Stimulated activated CD4-positive, alpha-beta T cell treated with anti-CD3 and anti-CD28 coated beads, Interleukin-4, amount 100 ng/mL, for 48 hours (primary cell): ENCODE data around the gene MTRFR.
"Not testable (repeated sequence)": the region's sequence is repeated elsewhere in the genome, so short reads cannot be mapped to it uniquely, and the experiment has no call there.

Experiments
- DNase-seq, 2 donors: peaks; one replicate each; pipeline ENCODE4 v3.0.0-alpha.2; 2020; ENCODE audit warnings: low read depth in 2 of 2

MTRFR gene

GRCh38 chr12:123232807-123233504 lies at the start of gene MTRFR, which contains the start of gene MPHOSPH9:
TSS of gene MTRFR (plus strand) at chr12:123233436. CDS start at chr12:123253675, 20,239 bp downstream.
TSS of gene MPHOSPH9 (minus strand) at chr12:123233141. CDS start at chr12:123230364, 2,777 bp downstream.
- peak; percentile 95 to 98 for DNase-seq

DNA sequence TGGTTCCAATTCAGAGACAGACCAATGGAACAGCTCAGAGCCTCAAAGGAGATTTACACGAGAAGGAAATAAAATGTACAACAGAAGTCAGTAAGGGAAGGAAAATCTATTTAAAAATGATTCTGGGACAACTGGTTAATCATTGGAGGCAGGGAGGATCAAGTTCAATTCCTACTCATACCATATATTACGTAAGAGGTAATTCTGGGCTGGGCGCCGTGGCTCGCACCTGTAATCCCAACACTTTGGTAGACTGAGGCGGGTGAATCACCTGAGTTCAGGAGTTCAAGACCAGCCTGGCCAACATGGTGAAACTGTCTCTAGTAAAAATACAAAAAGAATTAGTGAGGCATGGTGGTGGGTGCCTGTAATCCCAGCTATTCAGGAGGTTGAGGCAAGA lies 45.6 kb upstream of the MTRFR start:
- no peak for DNase-seq

DNA sequence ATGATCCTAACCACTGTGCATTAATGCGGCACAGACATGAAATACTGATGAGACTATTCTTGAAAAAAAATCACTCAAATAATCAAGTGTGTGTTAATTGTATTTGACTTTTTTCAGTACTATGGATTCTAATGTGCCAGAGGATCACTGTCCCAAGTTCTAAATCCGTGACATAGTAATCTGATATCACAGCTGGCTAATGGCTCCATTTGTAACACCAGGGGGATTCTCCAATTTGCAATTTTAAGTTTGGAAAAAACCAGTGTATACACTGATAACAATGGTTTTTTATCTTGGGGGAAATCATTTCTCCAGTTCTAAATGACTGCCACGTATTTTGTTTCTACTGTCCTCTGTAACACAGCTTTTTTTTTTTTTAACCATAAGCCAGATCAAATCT lies 33.3 kb upstream of the MTRFR start:
- DNase-seq, result no peak

- DNase-seq, result peak in 1 of 2 donors; percentile 2
Observed at GRCh38 chr12:123200414-123200813, 32.8 kb upstream of the MTRFR start.

DNA sequence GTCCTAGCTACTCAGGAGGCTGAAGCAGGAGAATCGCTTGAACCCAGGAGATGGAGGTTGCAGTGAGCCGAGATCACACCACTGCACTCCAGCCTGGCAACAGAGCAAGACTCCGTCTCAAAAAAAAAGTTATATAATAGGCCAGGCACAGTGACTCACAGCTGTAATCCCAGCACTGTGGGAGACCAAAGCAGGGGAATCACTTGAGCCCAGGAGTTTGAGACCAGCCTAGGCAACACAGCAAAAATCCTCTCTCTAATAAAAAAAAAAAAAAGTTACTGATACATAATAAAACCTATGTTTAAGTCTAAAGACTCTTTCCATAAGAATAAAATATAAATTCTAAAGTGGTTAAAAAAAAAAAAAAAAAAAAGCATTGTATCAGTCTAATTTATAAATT lies 26.4 kb upstream of the MTRFR start:
- not testable (repeated sequence) for DNase-seq

DNA sequence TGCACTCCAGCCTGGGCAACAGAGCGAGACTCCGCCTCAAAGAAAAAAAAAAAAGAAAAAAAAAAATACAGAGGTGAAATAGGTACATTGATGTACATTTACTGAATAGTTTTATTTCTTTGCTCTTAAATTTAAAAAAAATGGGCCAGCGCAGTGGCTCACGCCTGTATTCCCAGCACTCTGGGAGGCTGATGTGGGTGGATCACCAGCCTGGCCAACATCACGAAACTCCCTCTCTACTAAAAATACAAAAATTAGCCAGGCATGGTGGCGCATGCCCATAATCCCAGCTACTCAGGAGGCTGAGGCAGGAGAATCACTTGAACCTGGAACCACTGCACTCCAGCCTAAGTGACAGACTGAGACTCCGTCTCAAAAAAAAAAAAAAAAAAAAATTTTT lies 25.4 kb upstream of the MTRFR start:
- not testable (repeated sequence) for DNase-seq

DNA sequence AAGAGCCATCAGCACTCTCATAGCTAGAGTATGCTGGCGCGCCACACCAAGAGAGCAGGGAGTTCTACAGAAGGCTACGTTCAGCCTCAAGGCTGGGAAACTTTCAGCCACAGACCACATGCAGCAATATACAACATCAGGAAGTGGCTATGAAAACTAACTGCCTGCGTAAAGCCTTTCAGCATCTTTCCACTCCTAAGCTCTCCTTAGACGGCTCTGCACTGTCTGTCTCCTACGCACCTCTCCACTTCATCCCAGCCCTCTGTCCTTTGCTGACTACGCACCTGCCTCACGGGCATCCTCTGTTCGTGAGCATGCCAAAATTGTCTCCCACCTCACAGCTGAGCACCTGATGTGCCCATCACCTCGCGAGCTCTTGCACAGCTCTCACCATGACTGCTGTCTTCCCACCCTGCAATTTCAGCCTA lies 10.0 kb upstream of the MTRFR start:
- DNase-seq, result peak; percentile 33 to 45

- DNase-seq, result no peak
Observed at GRCh38 chr12:123225443-123225842, 7.8 kb upstream of the MTRFR start.

GRCh38 chr12:123227581-123228258 lies 5.5 kb upstream of the MTRFR start:
- DNase-seq, result no peak

DNA sequence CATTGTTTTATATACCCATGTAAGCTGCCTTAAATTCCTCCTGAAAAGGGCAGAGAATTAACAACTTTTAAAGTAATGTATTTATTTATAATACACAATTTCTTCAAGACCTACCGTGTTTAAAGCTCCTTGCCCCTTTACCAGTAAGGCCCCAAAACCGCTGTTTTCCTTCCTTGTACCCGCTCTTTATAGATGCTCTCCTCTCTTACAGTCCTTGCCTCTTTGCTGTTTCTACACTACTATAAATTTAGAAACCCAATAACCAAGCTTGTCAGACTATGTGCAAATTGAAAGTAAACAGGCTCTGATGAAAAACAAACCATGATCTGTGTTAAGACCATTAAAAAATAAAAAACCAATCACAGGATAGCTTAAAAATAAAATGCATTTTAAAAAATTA lies 4.2 kb upstream of the MTRFR start:
- no peak for DNase-seq

- DNase-seq, result no peak
Observed at GRCh38 chr12:123231931-123232330, 1.3 kb upstream of the MTRFR start.

DNA sequence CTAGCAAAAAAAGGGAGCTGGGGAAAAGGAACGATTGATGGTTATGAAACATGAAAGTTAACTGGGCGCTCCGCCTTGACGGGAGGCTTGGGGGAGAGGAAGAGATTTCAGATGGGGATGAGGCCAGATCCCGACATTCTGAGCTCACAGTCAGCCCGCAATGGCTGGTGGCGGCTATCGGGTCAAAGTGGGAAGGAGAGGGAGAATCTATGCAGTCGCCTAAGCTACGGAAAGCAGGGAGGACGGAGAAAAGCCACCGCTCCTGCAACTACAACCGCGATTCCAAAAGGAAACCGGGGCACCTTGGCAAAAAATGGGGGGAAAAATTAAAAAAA lies 797 bp upstream of the MTRFR start:
- DNase-seq, result no peak

DNA sequence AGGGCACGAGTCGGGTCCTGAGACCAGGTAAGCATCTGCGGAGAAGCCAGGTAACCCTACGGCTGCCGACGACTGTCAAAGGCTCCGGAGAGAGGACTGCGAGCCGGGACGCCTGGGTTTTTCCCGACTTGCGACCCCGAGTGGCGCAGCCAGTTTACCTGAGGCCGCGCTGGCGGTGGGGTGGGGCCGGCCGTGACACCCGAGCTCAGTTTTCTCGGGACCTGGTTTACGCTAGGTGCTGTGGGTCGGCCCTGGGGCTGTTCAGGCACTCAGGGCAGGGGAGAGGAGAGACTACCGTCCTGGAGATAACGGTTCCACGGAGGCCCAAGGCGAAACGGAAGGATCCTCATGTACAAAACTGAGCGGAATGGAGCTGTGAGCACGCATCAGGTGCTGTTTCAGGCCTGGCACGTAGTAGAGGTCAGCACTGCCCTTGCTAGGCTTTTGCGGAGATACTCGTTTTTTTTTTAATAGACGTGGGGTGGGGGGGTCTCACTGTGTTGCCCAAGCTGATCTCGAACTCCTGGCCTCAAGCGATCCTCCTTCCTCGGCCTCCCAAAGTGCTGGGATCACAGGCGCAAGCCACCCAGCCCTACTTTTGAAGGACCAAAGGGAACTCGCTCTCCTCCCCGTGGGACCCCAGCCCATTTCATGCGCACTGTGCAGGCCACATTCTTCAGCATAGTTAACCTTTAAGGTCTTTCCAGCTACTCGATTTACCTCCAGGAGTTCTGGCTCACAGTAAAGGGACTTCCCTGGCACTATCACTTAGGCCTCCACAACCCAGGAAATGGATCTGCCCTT lies 471 bp downstream of the MTRFR start:
- DNase-seq, result no peak

DNA sequence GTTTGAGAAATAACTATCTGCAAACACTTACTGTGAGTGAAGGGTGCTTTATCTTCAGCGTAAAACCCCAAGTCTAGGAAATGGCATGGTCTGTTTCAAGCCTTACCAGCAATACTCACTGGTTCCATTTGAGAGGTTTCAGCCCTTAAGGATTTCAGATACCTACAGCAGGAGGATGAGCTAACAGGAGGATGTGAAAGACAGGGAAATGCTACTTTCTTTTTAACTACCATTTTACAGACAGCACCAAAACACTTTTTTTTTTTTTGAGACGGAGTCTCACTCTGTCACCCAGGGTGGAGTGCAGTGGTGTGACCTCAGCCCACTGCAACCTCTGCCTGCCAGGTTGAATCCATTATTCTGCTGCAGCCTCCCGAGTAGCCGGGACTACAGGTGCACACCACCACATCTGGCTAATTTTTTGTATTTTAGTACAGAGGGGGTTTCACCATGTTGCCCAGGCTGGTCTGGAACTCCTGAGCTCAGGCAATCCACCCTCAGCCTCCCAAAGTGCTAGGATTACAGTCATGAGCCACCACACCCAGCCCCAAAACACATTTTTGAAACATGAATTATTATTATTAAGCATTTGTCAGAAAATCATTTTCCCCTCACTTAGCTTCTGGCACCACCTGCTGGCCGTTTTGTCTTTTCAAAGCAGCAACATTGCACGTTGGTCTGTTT lies 4.6 kb downstream of the MTRFR start:
- peak; percentile 60 to 70 for DNase-seq

GRCh38 chr12:123238330-123238682 lies 5.1 kb downstream of the MTRFR start:
- DNase-seq, result no peak

- no peak for DNase-seq
Observed at GRCh38 chr12:123238961-123239360, 5.7 kb downstream of the MTRFR start.

DNA sequence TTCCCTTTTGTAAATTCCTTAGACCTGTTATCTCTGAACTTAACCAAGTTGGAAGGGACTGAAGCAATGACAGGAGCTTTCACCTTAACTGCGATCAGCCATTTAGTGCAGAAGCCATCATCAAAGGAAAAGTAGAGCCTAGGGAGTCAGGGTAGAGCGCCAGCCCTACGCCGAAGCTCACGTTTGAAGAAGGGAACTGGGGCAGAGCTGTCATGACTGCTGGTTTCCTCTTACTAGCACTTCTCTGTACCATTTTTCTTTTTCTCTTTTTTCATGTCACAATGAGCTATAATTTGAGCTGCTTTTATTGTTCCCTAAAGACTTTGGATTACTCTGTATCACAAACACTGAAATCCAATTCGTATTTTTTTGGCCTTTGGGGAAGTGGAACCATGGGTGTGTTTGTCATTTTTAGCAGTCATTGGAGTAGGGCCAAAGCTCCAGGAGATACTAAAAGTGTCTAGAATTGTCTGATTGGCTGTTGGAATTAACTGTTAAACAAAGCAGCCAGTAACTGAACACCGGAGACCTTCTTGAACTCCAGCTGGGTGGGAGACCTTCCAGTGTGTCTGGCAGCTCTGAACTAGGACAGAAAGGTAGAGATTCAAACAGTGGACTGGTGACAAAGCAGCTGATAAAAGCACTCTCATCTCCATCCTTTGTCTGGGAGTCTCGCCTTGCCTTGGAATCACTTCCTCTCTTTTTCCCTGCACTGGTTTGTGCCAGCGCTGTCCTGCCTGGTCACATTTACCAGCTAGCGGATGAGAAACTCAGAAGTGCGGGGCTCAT lies 9.1 kb downstream of the MTRFR start:
- no peak for DNase-seq

- DNase-seq, result no peak
Observed at GRCh38 chr12:123243671-123244262, 10.5 kb downstream of the MTRFR start.

DNA sequence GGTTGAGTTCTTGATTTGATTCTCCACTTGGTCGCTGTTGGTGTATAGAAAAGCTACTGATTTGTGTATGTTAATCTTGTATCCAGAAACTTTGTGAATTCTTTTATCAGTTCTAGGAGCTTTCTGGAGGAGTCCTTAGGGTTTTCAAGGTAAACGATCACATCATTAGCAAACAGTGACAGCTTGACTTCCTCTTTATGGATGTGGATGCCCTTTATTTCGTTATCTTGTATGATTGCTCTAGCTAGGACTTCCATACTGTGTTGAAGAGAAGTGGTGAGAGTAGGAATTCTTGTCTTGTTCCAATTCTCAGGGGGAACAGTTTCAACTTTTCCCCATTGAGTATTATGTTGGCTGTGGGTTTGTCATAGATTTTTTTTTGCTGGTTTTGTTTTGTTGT lies 12.4 kb downstream of the MTRFR start:
- DNase-seq, result no peak

DNA sequence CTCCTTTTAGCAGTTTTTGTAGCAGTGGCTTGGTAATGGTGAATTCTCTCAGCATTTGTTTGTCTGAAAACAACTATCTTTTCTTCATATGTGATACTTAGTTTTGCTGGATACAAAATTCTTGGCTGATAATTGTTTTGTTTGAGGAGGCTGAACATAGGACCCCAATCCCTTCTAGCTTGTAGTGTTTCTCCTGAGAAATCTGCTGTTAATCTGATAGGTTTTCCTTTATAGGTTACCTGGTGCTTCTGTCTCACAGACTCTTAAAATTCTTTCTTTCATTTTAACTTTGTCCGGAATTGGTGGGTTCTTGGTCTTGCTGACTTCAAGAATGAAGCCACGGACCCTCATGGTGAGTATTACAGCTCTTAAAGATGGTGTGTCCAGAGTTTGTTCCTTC lies 14.9 kb downstream of the MTRFR start:
- DNase-seq, result not testable (repeated sequence)
